Ascending aorta (tissue), 2 donors: ENCODE data around the gene ZNF157. TPM values are rescaled to one million over a fixed set of nuclear protein-coding genes. Genes with fewer than 3 reads are reported as not detected.

Experiments used
- DNase-seq, 2 donors: peaks; one replicate each; pipeline ENCODE4 v3.0.0-alpha.2; 2019; ENCODE audit warnings: low spot score in 2 of 2
- H3K27ac ChIP-seq, 2 donors: fragments of 200-600 bp; sonication (generic); one replicate each; pipeline ENCODE4 v1.5.1; 2016 to 2017; ENCODE audit warnings: mild to moderate bottlenecking in 1 of 2
- H3K27me3 ChIP-seq: fragments of 200-600 bp; sonication (generic); one replicate; pipeline ENCODE4 v1.5.1; 2017
- H3K36me3 ChIP-seq, 2 donors: fragments of 200-600 bp; sonication (generic); one replicate each; pipeline ENCODE4 v1.5.1; 2016
- H3K4me1 ChIP-seq, 2 donors: fragments of 200-600 bp; sonication (generic); one replicate each; pipeline ENCODE4 v1.5.1; 2016 to 2017; ENCODE audit warnings: mild to moderate bottlenecking in 1 of 2
- H3K4me3 ChIP-seq, 2 donors: fragments of 200-600 bp; sonication (generic); one replicate each; pipeline ENCODE4 v1.5.1; 2016 to 2017; ENCODE audit warnings: mild to moderate bottlenecking in 1 of 2
- H3K9me3 ChIP-seq, 2 donors: fragments of 200-600 bp; sonication (generic); one replicate each; pipeline ENCODE4 v1.5.1; 2016
- CTCF ChIP-seq, 3 experiments: fragments of 200-600 bp in 2 of 3; fragments of 450-650 bp in 1 of 3; sonication (generic) in 2 of 3; IDR thresholded peaks; one replicate each; pipeline ENCODE4 v1.5.1; 2016 to 2019; ENCODE audit warnings: antibody characterized with exemption in 3 of 3, mild to moderate bottlenecking in 1 of 3, moderate library complexity in 1 of 3
- intact Hi-C: fragments of 100-400 bp; cut with DNase I; formaldehyde crosslinking; loops from one replicate; pipeline ENCODE4 v1.15.1; 2023
- total RNA-seq: library from RNA; depleted of rRNA; stranded (reverse); fragments of >200 nt; gene quantifications from one replicate; pipeline ENCODE4 v1.1.0, GENCODE V29; 2016

The ZNF157 gene
- total RNA-seq, 1 donor from 2014 or later = not detected

- peaks cover 0 to 7% of the 10 kb centered on the region in 2 donors for H3K9me3 ChIP-seq
- DNase-seq = no peak
- no peak overlapping the region for H3K4me3 ChIP-seq
- no peak overlapping the region for H3K27ac ChIP-seq
- intact Hi-C loops = no loop called here
- no peaks in the 10 kb centered on the region for H3K27me3 ChIP-seq
- H3K36me3 ChIP-seq = no peaks in the 10 kb centered on the region
- no peak for TF ChIP-seq CTCF (IDR thresholded peaks at IDR 0.05)
- H3K4me1 ChIP-seq = no peaks in the 10 kb centered on the region
These were observed 49.9 kb downstream of the ZNF157 start for GRCh38 chrX:47420265-47420664.

- H3K4me1 ChIP-seq = no peaks in the 10 kb centered on the region
- H3K36me3 ChIP-seq = no peaks in the 10 kb centered on the region
- no peaks in the 10 kb centered on the region for H3K27me3 ChIP-seq
- DNase-seq = no peak
- H3K27ac ChIP-seq = no peak overlapping the region
- H3K4me3 ChIP-seq = no peak overlapping the region
- H3K9me3 ChIP-seq = peaks cover 0 to 3% of the 10 kb centered on the region in 2 donors
- intact Hi-C loops = no loop called here
- no peak for TF ChIP-seq CTCF (IDR thresholded peaks at IDR 0.05)
These were observed 50.6 kb downstream of the ZNF157 start for GRCh38 chrX:47420962-47421361.

GRCh38 chrX:47422444-47422843, 52.1 kb downstream of the ZNF157 start:
- TF ChIP-seq CTCF (IDR thresholded peaks at IDR 0.05) = no peak
- no peaks in the 10 kb centered on the region for H3K9me3 ChIP-seq
- no peak overlapping the region for H3K4me3 ChIP-seq
- no peaks in the 10 kb centered on the region for H3K27me3 ChIP-seq
- intact Hi-C loops = no loop called here
- DNase-seq = no peak
- H3K36me3 ChIP-seq = no peaks in the 10 kb centered on the region
- H3K4me1 ChIP-seq = no peaks in the 10 kb centered on the region
- H3K27ac ChIP-seq = no peak overlapping the region

- no peaks in the 10 kb centered on the region for H3K4me1 ChIP-seq
- intact Hi-C loops = no loop called here
- no peak for TF ChIP-seq CTCF (IDR thresholded peaks at IDR 0.05)
- H3K4me3 ChIP-seq = no peak overlapping the region
- H3K36me3 ChIP-seq = no peaks in the 10 kb centered on the region
- H3K9me3 ChIP-seq = peaks cover 0 to 3% of the 10 kb centered on the region in 2 donors
- DNase-seq = no peak
- H3K27me3 ChIP-seq = no peaks in the 10 kb centered on the region
- H3K27ac ChIP-seq = no peak overlapping the region
These were observed 60.5 kb downstream of the ZNF157 start for GRCh38 chrX:47430925-47431324.

GRCh38 chrX:47446431-47446830, 76.1 kb downstream of the ZNF157 start:
- H3K4me3 ChIP-seq = no peak overlapping the region
- no peaks in the 10 kb centered on the region for H3K27me3 ChIP-seq
- H3K9me3 ChIP-seq = peaks cover 10 to 63% of the 10 kb centered on the region in 2 donors
- TF ChIP-seq CTCF (IDR thresholded peaks at IDR 0.05) = no peak
- no peak for DNase-seq
- intact Hi-C loops = no loop called here
- H3K27ac ChIP-seq = no peak overlapping the region
- peaks cover 26 to 33% of the 10 kb centered on the region in 2 donors for H3K36me3 ChIP-seq
- no peaks in the 10 kb centered on the region for H3K4me1 ChIP-seq

GRCh38 chrX:47446971-47447370, 76.6 kb downstream of the ZNF157 start:
- H3K9me3 ChIP-seq = peaks cover 10 to 58% of the 10 kb centered on the region in 2 donors
- intact Hi-C loops = no loop called here
- no peak for DNase-seq
- no peaks in the 10 kb centered on the region for H3K4me1 ChIP-seq
- H3K36me3 ChIP-seq = peaks cover 26 to 35% of the 10 kb centered on the region in 2 donors
- H3K27ac ChIP-seq = no peak overlapping the region
- TF ChIP-seq CTCF (IDR thresholded peaks at IDR 0.05) = no peak
- H3K4me3 ChIP-seq = no peak overlapping the region
- H3K27me3 ChIP-seq = no peaks in the 10 kb centered on the region
